HG02763 (cell line): ENCODE data around the gene CCNA2.

Experiments used
- ATAC-seq: cut with Tn5 transposase; IDR thresholded peaks from one replicate; pipeline ENCODE4 v1.9.1; 2021; ENCODE audit warnings: mild to moderate bottlenecking, moderate library complexity; ENCODE audit not compliant: unreplicated experiment

The CCNA2 gene

DNA sequence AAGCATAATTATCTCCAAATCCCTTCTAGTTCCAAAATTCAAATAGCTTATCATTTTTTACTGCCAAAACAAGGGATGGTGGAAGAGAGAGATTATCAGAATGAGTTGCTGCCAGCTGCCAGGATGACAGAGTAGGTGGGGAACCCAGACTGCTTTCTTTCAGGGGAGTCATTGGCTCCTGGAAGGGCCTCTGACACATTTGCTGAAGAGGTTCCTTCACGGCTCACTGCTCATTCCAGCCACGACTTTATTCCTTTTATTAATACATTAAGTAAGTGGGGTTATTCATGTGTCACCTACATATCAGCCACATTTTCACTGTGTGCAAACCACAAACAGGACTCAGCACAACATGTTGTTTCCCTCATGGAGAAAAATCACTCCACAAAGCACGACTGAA is 46.1 kb downstream of the CCNA2 start:
- ATAC-seq = no peak

DNA sequence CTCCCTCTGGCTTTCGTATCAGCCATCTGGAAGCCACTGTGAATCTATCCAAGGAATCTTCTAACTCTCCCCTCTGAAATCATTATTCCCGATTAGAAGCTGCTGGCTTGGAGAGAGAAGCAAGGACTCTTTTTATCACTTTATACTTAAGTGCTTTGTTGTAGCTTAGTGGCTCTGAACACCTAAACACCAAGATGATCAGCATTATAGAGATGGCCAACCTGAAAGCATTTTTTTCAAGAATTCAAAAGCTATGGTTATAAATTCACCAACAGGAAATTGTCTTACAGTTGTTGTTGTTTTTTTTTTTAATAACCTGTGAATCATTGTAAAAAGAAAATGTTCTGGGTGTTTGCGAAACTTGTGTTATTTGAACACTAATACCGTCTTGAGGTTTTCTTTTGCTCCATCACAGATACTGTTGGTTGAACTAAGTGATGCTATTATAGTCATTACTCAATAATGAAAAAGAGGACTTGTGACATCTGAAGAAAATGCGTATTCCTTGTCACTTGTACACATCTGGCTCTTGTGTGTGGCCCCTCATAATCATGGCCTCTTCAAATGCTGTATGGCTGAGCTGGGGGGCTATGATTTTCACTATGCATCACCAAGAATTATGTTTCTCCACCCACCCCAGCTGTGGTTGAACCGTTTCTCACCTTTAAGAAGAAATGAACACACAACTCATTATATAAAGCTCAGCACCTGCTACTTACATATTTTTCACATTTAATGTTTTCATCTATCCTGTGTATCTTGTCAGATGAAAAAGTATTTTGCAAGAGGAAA is 46.9 kb downstream of the CCNA2 start:
- no peak for ATAC-seq

DNA sequence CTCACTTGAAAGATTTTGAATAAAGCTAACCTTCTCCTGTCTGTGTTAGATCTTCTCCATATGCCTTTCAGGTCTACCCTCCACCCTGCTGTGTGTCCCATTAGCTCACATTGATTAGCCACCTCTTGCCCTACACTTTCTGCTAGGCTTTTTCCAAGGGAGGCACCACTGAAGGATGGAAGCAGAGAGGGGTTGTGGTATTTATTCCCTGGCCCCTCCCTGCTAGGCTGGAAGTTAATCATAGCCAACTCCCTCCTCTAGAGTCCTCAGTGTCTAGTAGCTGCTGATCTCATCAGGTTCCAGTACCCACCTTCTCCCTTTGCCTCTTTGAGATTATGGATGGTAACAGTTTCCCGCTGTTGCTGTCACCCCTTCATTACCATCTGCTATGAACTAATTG is 49.8 kb downstream of the CCNA2 start:
- ATAC-seq = no peak

DNA sequence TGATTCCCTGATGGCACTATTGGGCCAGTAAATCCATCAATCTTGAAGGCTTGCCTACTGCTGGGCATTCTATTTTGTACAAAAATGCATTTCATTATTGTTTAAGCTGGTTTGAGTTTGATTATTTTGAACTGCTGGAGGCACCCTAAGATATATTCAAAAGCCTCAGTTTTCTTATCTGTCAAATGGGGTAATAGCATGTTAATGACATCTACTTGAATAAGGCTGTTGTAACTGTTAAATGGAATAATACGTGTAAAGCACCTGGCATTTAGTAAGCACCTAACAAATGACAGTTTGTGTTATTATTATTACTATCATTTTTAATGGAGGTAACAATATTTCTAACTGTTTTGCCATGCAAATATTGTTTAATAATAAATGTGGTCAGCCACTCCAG is 51.8 kb downstream of the CCNA2 start:
- no peak for ATAC-seq

DNA sequence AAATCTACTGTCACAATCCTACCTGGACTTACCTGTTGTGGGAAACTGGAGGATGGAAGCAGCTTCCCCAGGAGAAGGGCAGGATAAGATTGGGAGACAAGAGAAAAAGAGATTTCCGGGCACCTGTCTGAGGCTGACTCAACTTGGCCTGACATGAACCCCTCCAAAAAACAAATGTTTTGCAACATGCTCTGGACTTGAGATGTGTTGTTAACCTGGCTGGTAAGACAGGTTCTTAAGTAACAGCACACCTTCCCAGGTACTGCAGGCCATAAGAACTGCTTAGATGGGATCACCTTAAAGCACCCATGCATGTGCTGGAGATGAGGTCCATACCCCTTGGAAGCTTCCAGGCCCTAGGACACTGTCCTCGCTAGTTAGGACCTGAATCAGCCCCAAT is 54.3 kb downstream of the CCNA2 start:
- no peak for ATAC-seq

DNA sequence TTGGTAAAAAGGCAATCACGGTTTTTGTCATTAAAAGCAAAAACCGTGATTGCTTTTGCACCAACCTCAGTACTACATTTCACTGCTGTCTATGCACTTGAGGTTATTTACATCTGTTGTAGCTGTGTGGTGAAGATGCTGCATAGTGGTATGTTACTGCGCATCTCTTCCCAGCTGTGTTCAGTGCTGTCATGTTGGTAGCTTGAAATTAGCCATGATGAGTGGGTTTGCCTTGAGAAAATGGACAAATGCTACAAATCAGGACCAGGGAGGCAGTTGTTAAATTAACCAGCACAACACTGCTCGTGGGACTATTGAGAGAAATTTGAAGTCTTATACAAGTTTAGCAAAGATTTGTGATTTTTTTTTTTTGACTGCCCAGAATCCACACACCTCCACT is 56.5 kb downstream of the CCNA2 start:
- ATAC-seq = no peak
